ENCODE measurements around the gene SLC41A3. TPM values are rescaled to one million over a fixed set of nuclear protein-coding genes. Genes with fewer than 3 reads are reported as not detected.

The SLC41A3 gene
- total RNA-seq, 1 donor from 2014 or later: 31.6 TPM

- H3K79me2 ChIP-seq (ENCODE audit: insufficient read depth, low read length): no peaks in the 10 kb centered on the region
- H3K9ac ChIP-seq (ENCODE audit: low read length): no peak overlapping the region
- no peak overlapping the region for H3K4me3 ChIP-seq (ENCODE audit: insufficient read depth, low read depth, low read length)
- no peaks in the 10 kb centered on the region for H3K36me3 ChIP-seq (ENCODE audit: insufficient read depth, low read length)
- no peaks in the 10 kb centered on the region for H3K4me1 ChIP-seq (ENCODE audit: insufficient read depth, low read length)
- H3K36me3 Mint-ChIP-seq (ENCODE audit: low read depth, unreplicated experiment): no peaks in the 10 kb centered on the region
- peaks cover 22% of the 10 kb centered on the region for H3K27me3 Mint-ChIP-seq (ENCODE audit: low read depth, unreplicated experiment)
- H3K27ac ChIP-seq (ENCODE audit: low read depth, low read length): no peak overlapping the region
- TF ChIP-seq CTCF (IDR thresholded peaks at IDR 0.05; ENCODE audit: insufficient read depth, low read depth, low read length) (no peak), EZH2 (IDR thresholded peaks at IDR 0.05; ENCODE audit: insufficient read depth, low read length) (no peak)
- no peaks in the 10 kb centered on the region for H3K9me3 ChIP-seq (ENCODE audit: insufficient read depth, low read depth, low read length)
- FAIRE-seq: no peak
- peaks cover 2% of the 10 kb centered on the region for H3K9me3 Mint-ChIP-seq (ENCODE audit: unreplicated experiment)
- no peaks in the 10 kb centered on the region for H4K20me1 ChIP-seq (ENCODE audit: insufficient read depth, low read length)
- no peak overlapping the region for H3K4me3 Mint-ChIP-seq (ENCODE audit: unreplicated experiment)
- no peak overlapping the region for H2AFZ ChIP-seq (ENCODE audit: low read depth, low read length)
- H3K27me3 ChIP-seq (ENCODE audit: insufficient read depth, low read length): no peaks in the 10 kb centered on the region
- H3K4me2 ChIP-seq (ENCODE audit: low read length): no peak overlapping the region
- H3K4me1 Mint-ChIP-seq (ENCODE audit: low read depth, unreplicated experiment): no peaks in the 10 kb centered on the region
- DNase-seq (ENCODE audit: low read depth): no peak
- H3K27ac Mint-ChIP-seq (ENCODE audit: unreplicated experiment): no peak overlapping the region
Observed at GRCh38 chr3:126109146-126109879, 25.4 kb upstream of the SLC41A3 start.

- Histone ChIP-seq H3K27ac (ENCODE audit: low read depth, low read length) (no peak overlapping the region), H3K4me3 (ENCODE audit: insufficient read depth, low read depth, low read length) (no peak overlapping the region), H2AFZ (ENCODE audit: low read depth, low read length) (no peak overlapping the region), H3K4me1 (ENCODE audit: insufficient read depth, low read length) (no peaks in the 10 kb centered on the region), H3K4me2 (ENCODE audit: low read length) (no peak overlapping the region), H3K36me3 (ENCODE audit: insufficient read depth, low read length) (no peaks in the 10 kb centered on the region), H3K9ac (ENCODE audit: low read length) (no peak overlapping the region), H4K20me1 (ENCODE audit: insufficient read depth, low read length) (no peaks in the 10 kb centered on the region), H3K9me3 (ENCODE audit: insufficient read depth, low read depth, low read length) (no peaks in the 10 kb centered on the region), H3K79me2 (ENCODE audit: insufficient read depth, low read length) (no peaks in the 10 kb centered on the region), H3K27me3 (ENCODE audit: insufficient read depth, low read length) (no peaks in the 10 kb centered on the region)
- H3K36me3 Mint-ChIP-seq (ENCODE audit: low read depth, unreplicated experiment): no peaks in the 10 kb centered on the region
- H3K27me3 Mint-ChIP-seq (ENCODE audit: low read depth, unreplicated experiment): peaks cover 22% of the 10 kb centered on the region
- DNase-seq (ENCODE audit: low read depth): no peak
- FAIRE-seq: no peak
- H3K4me1 Mint-ChIP-seq (ENCODE audit: low read depth, unreplicated experiment): no peaks in the 10 kb centered on the region
- TF ChIP-seq CTCF (IDR thresholded peaks at IDR 0.05; ENCODE audit: insufficient read depth, low read depth, low read length): no peak
- TF ChIP-seq EZH2 (IDR thresholded peaks at IDR 0.05; ENCODE audit: insufficient read depth, low read length): no peak
- H3K27ac Mint-ChIP-seq (ENCODE audit: unreplicated experiment): no peak overlapping the region
- H3K9me3 Mint-ChIP-seq (ENCODE audit: unreplicated experiment): peaks cover 2% of the 10 kb centered on the region
- H3K4me3 Mint-ChIP-seq (ENCODE audit: unreplicated experiment): no peak overlapping the region
Observed at GRCh38 chr3:126108676-126109050, 24.7 kb upstream of the SLC41A3 start.

- no peak overlapping the region for H3K4me2 ChIP-seq (ENCODE audit: low read length)
- Mint-ChIP-seq H3K9me3 (ENCODE audit: unreplicated experiment) (peaks cover 2% of the 10 kb centered on the region), H3K27ac (ENCODE audit: unreplicated experiment) (no peak overlapping the region), H3K4me3 (ENCODE audit: unreplicated experiment) (no peak overlapping the region), H3K4me1 (ENCODE audit: low read depth, unreplicated experiment) (no peaks in the 10 kb centered on the region), H3K36me3 (ENCODE audit: low read depth, unreplicated experiment) (no peaks in the 10 kb centered on the region), H3K27me3 (ENCODE audit: low read depth, unreplicated experiment) (peaks cover 22% of the 10 kb centered on the region)
- no peaks in the 10 kb centered on the region for H3K9me3 ChIP-seq (ENCODE audit: insufficient read depth, low read depth, low read length)
- H3K27ac ChIP-seq (ENCODE audit: low read depth, low read length): no peak overlapping the region
- H3K79me2 ChIP-seq (ENCODE audit: insufficient read depth, low read length): no peaks in the 10 kb centered on the region
- no peak for DNase-seq (ENCODE audit: low read depth)
- H3K9ac ChIP-seq (ENCODE audit: low read length): no peak overlapping the region
- no peaks in the 10 kb centered on the region for H3K36me3 ChIP-seq (ENCODE audit: insufficient read depth, low read length)
- no peak overlapping the region for H3K4me3 ChIP-seq (ENCODE audit: insufficient read depth, low read depth, low read length)
- TF ChIP-seq CTCF (IDR thresholded peaks at IDR 0.05; ENCODE audit: insufficient read depth, low read depth, low read length) (no peak), EZH2 (IDR thresholded peaks at IDR 0.05; ENCODE audit: insufficient read depth, low read length) (no peak)
- FAIRE-seq: no peak
- H2AFZ ChIP-seq (ENCODE audit: low read depth, low read length): no peak overlapping the region
- no peaks in the 10 kb centered on the region for H3K4me1 ChIP-seq (ENCODE audit: insufficient read depth, low read length)
- no peaks in the 10 kb centered on the region for H3K27me3 ChIP-seq (ENCODE audit: insufficient read depth, low read length)
- H4K20me1 ChIP-seq (ENCODE audit: insufficient read depth, low read length): no peaks in the 10 kb centered on the region
Observed at GRCh38 chr3:126107957-126108675, 24.2 kb upstream of the SLC41A3 start.
